Measurements from ENCODE around the gene PLAAT5. TPM values are rescaled to one million over a fixed set of nuclear protein-coding genes. Genes with fewer than 3 reads are reported as not detected.

PLAAT5 gene
- total and polyA plus RNA-seq, 2 of the 4 experiments (the other 2 are of a cell fraction), result not detected

- DNase-seq (no peak), ATAC-seq (ENCODE audit: low read depth) (no peak)
- H3K9me3 ChIP-seq (ENCODE audit: control insufficient read depth, insufficient read depth, low read length), result no peaks in the 10 kb centered on the region
- no peak overlapping the region for H2BK15ac ChIP-seq (ENCODE audit: low read depth, low read length)
- H2AK9ac ChIP-seq (replicated peaks; ENCODE audit: low read depth, low read length, poor library complexity), result no peak overlapping the region
- no peak overlapping the region for H2AFZ ChIP-seq (replicated peaks; ENCODE audit: low read length, poor library complexity)
- BruUV-seq (replicated peaks), result no TSS peak
- no peaks in the 10 kb centered on the region for H3K9me1 ChIP-seq (ENCODE audit: insufficient read depth, low read length)
- no peaks in the 10 kb centered on the region for H3K4me1 ChIP-seq (ENCODE audit: control insufficient read depth, insufficient read depth, low read length)
- H4K5ac ChIP-seq (ENCODE audit: low read depth, low read length), result no peak overlapping the region
- CTCF ChIA-PET, result no interaction called here
- H3K14ac ChIP-seq (replicated peaks; ENCODE audit: low read depth, low read length), result no peak overlapping the region
- H3K4ac ChIP-seq (ENCODE audit: low read depth, low read length), result no peak overlapping the region
- in situ Hi-C loops (cut with MboI; ENCODE audit: low sequenced_read_pairs), result loop anchor here (5.0 to 25.0 kb wide), 3 partner anchors 161 to 461 kb away; partner anchors contain the start of gene NAA40
- intact Hi-C loops (cut with micrococcal nuclease), result loop anchor here (5.0 kb wide), 1 partner anchor 336 kb away; the partner anchor contains the start of gene SPINDOC
- no peak overlapping the region for H4K8ac ChIP-seq (ENCODE audit: low read depth in 2 of 2, low read length in 2 of 2)
- dilution Hi-C loops (cut with HindIII; ENCODE audit: low sequenced_read_pairs, unreplicated experiment), result no loop called here
- no peak overlapping the region for H3K56ac ChIP-seq (ENCODE audit: extremely low read depth, insufficient read depth, low read length)
- POLR2A ChIA-PET (ENCODE audit: unreplicated experiment), result no interaction called here
- no peaks in the 10 kb centered on the region for H4K20me1 ChIP-seq (ENCODE audit: insufficient read depth, low read length)
- TF ChIP-seq RCOR1 (IDR thresholded peaks at IDR 0.05; ENCODE audit: insufficient replicate concordance, low read length) (no peak), BHLHE40 (IDR thresholded peaks at IDR 0.05; ENCODE audit: low read depth, low read length) (no peak)
- TF ChIP-seq, protein P1, sequence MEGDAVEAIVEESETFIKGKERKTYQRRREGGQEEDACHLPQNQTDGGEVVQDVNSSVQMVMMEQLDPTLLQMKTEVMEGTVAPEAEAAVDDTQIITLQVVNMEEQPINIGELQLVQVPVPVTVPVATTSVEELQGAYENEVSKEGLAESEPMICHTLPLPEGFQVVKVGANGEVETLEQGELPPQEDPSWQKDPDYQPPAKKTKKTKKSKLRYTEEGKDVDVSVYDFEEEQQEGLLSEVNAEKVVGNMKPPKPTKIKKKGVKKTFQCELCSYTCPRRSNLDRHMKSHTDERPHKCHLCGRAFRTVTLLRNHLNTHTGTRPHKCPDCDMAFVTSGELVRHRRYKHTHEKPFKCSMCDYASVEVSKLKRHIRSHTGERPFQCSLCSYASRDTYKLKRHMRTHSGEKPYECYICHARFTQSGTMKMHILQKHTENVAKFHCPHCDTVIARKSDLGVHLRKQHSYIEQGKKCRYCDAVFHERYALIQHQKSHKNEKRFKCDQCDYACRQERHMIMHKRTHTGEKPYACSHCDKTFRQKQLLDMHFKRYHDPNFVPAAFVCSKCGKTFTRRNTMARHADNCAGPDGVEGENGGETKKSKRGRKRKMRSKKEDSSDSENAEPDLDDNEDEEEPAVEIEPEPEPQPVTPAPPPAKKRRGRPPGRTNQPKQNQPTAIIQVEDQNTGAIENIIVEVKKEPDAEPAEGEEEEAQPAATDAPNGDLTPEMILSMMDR (conservative IDR thresholded peaks at IDR 0.05; ENCODE audit: low read depth, low read length), result no peak
- TF ChIP-seq, protein P2, sequence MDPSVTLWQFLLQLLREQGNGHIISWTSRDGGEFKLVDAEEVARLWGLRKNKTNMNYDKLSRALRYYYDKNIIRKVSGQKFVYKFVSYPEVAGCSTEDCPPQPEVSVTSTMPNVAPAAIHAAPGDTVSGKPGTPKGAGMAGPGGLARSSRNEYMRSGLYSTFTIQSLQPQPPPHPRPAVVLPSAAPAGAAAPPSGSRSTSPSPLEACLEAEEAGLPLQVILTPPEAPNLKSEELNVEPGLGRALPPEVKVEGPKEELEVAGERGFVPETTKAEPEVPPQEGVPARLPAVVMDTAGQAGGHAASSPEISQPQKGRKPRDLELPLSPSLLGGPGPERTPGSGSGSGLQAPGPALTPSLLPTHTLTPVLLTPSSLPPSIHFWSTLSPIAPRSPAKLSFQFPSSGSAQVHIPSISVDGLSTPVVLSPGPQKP (IDR thresholded peaks at IDR 0.05; ENCODE audit: borderline replicate concordance, low read depth, low read length), result no peak
- H2BK20ac ChIP-seq (ENCODE audit: low read depth, low read length), result no peak overlapping the region
- no peak overlapping the region for H4K91ac ChIP-seq (ENCODE audit: insufficient read depth, low read depth, low read length)
- no peak overlapping the region for H2BK120ac ChIP-seq (ENCODE audit: low read depth, low read length)
- H2AK5ac ChIP-seq (ENCODE audit: low read depth, low read length), result no peak overlapping the region
- H3K4me2 ChIP-seq (ENCODE audit: low read depth, low read length), result no peak overlapping the region
- H3K18ac ChIP-seq (ENCODE audit: low read depth, low read length), result no peak overlapping the region
- no peak overlapping the region for H3K23ac ChIP-seq (ENCODE audit: low read depth, low read length)
- no peak overlapping the region for H3K9ac ChIP-seq (ENCODE audit: low read depth, low read length)
- no peak overlapping the region for H3K27ac ChIP-seq (ENCODE audit: insufficient read depth, low read length)
- no peak overlapping the region for H2BK5ac ChIP-seq (ENCODE audit: low read depth, low read length, poor library complexity, severe bottlenecking)
- H3K4me3 ChIP-seq (ENCODE audit: insufficient read depth, low read depth, low read length), result no peak overlapping the region
- H3K27me3 ChIP-seq (ENCODE audit: control insufficient read depth, insufficient read depth, low read length), result peaks cover 3% of the 10 kb centered on the region
- no peaks in the 10 kb centered on the region for H3K79me1 ChIP-seq (ENCODE audit: low read depth in 1 of 2, low read length in 2 of 2)
- H3K36me3 ChIP-seq (ENCODE audit: control insufficient read depth, insufficient read depth, low read length), result no peaks in the 10 kb centered on the region
Measured at GRCh38 chr11:63476618-63477017, 14.3 kb downstream of the PLAAT5 start.
